ENCODE results near the gene SH3GL3. TPM values are rescaled to one million over a fixed set of nuclear protein-coding genes. Genes with fewer than 3 reads are reported as not detected.

SH3GL3 gene
- total and polyA plus RNA-seq, 2 experiments from 2014 or later: 38.2 to 87.1 TPM

DNA sequence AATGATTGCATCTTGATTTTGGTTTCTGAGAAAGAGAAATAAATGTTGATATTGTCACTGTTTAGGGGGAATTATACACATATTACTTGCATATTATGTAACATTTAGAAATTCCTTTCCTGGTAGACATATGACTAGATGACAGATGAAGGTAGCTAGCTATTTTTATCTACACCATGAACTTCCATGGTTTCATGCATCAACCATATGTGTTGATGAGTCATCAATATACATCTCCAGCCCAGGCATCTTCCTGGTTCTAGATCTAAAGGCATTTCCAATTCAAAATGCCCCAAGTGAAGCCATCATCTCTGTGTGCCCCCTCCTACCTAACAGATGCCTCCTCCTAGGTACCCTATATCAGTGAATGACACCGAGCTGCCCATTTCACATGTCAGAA is 197.3 kb downstream of the SH3GL3 start:
- no peaks in the 10 kb centered on the region for H3K4me1 ChIP-seq (ENCODE audit: low read depth)
- DNase-seq (ENCODE audit: low read depth in 1 of 2, low spot score in 1 of 2): no peak
- H3K4me3 ChIP-seq: no peak overlapping the region
- no peaks in the 10 kb centered on the region for H3K36me3 ChIP-seq
- H3K27ac ChIP-seq: no peak overlapping the region
- H3K9me3 ChIP-seq (ENCODE audit: low read depth): no peaks in the 10 kb centered on the region
- peaks cover 9% of the 10 kb centered on the region for H3K27me3 ChIP-seq
- TF ChIP-seq, protein P1, sequence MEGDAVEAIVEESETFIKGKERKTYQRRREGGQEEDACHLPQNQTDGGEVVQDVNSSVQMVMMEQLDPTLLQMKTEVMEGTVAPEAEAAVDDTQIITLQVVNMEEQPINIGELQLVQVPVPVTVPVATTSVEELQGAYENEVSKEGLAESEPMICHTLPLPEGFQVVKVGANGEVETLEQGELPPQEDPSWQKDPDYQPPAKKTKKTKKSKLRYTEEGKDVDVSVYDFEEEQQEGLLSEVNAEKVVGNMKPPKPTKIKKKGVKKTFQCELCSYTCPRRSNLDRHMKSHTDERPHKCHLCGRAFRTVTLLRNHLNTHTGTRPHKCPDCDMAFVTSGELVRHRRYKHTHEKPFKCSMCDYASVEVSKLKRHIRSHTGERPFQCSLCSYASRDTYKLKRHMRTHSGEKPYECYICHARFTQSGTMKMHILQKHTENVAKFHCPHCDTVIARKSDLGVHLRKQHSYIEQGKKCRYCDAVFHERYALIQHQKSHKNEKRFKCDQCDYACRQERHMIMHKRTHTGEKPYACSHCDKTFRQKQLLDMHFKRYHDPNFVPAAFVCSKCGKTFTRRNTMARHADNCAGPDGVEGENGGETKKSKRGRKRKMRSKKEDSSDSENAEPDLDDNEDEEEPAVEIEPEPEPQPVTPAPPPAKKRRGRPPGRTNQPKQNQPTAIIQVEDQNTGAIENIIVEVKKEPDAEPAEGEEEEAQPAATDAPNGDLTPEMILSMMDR (IDR thresholded peaks at IDR 0.05; ENCODE audit: low read depth, low read length): no peak

DNA sequence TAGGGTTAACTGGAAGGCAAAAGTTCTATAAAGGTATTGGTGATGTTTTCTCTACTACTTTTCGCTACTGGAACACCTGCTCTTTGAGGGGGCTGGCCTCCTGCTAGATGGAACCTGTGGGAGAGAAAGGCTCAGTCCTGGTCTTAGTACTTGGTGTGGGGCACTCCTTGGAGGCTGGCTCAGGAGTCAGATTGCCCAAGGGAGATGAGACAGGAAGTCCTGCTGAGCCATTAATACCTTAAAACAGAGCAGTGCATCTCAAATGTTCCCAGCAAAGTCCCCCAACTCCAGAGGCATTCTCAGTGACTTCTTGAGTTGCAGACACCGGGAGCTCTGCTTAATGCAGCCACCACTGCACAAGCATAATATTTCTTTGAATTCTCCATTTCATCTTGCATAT is 203.7 kb downstream of the SH3GL3 start:
- Histone ChIP-seq H3K4me3 (no peak overlapping the region), H3K36me3 (no peaks in the 10 kb centered on the region), H3K27me3 (peaks cover 54% of the 10 kb centered on the region), H3K27ac (no peak overlapping the region), H3K9me3 (ENCODE audit: low read depth) (no peaks in the 10 kb centered on the region), H3K4me1 (ENCODE audit: low read depth) (no peaks in the 10 kb centered on the region)
- no peak for DNase-seq (ENCODE audit: low read depth in 1 of 2, low spot score in 1 of 2)
- TF ChIP-seq, protein P1 (IDR thresholded peaks at IDR 0.05; ENCODE audit: low read depth, low read length): no peak

DNA sequence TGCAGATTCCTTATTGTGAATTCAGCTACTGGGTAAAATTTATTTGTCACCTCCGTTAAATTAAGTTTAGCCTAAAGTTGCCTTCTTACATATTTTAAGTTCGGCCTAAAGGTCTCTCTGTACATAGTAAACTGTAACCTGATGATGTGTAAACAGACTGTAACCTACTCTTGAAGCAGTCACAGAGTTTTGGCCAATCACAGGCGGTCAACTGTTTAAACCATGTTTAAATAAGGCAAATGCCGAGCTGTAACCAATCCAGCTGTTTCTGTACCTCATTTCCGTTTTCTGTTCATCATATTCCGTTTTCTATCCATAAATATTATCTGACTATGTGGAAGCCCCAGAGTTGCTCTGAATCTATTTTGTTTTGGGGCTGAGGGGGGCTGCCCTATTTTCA is 204.4 kb downstream of the SH3GL3 start:
- TF ChIP-seq, protein P1 (IDR thresholded peaks at IDR 0.05; ENCODE audit: low read depth, low read length): no peak
- no peaks in the 10 kb centered on the region for H3K9me3 ChIP-seq (ENCODE audit: low read depth)
- DNase-seq (ENCODE audit: low read depth in 1 of 2, low spot score in 1 of 2): no peak
- H3K27ac ChIP-seq: no peak overlapping the region
- H3K4me3 ChIP-seq: no peak overlapping the region
- no peaks in the 10 kb centered on the region for H3K36me3 ChIP-seq
- H3K27me3 ChIP-seq: peaks cover 58% of the 10 kb centered on the region
- no peaks in the 10 kb centered on the region for H3K4me1 ChIP-seq (ENCODE audit: low read depth)

DNA sequence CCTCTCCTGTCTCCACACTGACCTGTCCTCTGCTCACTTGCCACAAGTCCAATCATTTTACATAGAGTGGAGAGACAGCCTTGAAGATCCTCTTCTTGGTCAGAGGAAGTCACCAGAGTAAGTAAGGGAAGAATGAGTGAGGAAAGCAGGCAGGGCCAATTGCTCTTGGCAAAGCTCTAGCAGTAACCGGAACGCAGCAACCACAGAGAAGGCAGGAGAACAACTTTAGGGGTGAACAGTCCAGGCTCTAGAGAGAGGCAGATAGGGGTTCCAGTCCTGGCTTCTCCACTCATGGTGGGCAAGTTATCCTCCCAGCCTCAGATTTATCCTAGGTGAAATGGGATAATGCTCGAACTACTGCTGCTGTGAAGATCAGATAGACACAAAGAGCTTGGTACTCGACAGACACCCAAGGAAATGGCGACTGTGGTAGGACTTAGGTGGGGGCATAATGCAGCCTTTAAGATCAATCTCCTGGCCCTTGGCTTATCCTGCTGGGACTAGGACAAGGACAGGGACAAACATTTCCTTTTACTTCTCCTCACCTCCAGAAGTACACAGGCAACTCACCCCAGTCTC is 205.6 kb downstream of the SH3GL3 start:
- H3K4me3 ChIP-seq: no peak overlapping the region
- no peak for DNase-seq (ENCODE audit: low read depth in 1 of 2, low spot score in 1 of 2)
- H3K4me1 ChIP-seq (ENCODE audit: low read depth): no peaks in the 10 kb centered on the region
- no peaks in the 10 kb centered on the region for H3K9me3 ChIP-seq (ENCODE audit: low read depth)
- TF ChIP-seq, protein P1 (IDR thresholded peaks at IDR 0.05; ENCODE audit: low read depth, low read length): no peak
- no peak overlapping the region for H3K27ac ChIP-seq
- peaks cover 58% of the 10 kb centered on the region for H3K27me3 ChIP-seq
- no peaks in the 10 kb centered on the region for H3K36me3 ChIP-seq

DNA sequence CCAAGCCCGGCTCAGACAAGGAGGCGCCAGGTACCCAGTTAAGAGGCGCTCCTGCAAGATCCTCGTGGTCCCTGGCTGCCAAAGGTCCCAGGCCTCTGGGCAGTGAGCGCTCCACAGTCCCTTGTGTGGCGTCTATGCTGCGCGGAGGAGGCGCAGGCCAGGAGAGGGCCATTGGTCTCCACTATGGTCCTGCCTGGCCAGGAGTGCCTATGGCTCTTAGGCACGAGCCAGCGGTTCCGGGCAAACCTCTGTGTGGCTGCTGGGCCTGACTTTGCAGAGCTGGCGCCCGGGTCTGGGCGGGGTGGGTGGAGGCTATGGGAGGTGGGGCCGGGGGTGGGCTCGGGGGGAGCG is 206.1 kb downstream of the SH3GL3 start:
- Histone ChIP-seq H3K27ac (no peak overlapping the region), H3K9me3 (ENCODE audit: low read depth) (no peaks in the 10 kb centered on the region), H3K36me3 (no peaks in the 10 kb centered on the region), H3K27me3 (peaks cover 58% of the 10 kb centered on the region), H3K4me3 (peak overlapping the region; percentile 41), H3K4me1 (ENCODE audit: low read depth) (no peaks in the 10 kb centered on the region)
- DNase-seq (ENCODE audit: low read depth in 1 of 2, low spot score in 1 of 2): no peak
- TF ChIP-seq, protein P1 (IDR thresholded peaks at IDR 0.05; ENCODE audit: low read depth, low read length): no peak
